Right cardiac atrium (tissue), 5 donors: ENCODE data around the gene CUL4A. TPM values are rescaled to one million over a fixed set of nuclear protein-coding genes. Genes with fewer than 3 reads are reported as not detected.

Experiments
- microRNA-seq, 2 donors: library from miRNA; unstranded; fragments of <30 nt; microRNA quantifications; one replicate each; pipeline ENCODE4 v1.2.0, GENCODE V29; 2020 to 2021
- polyA plus RNA-seq: library from polyadenylated mRNA; stranded (reverse); fragments of 200-250 nt; gene quantifications from one replicate; pipeline ENCODE4 v1.2.3, GENCODE V29; 2013
- total RNA-seq, 4 donors: library from RNA; stranded (reverse); fragmentation: NEBNext Ultra II Directional; extraction: Animal tissue kit (Norgen Biotek cat#: 25700); gene quantifications; one replicate each; pipeline ENCODE4 v1.2.1, GENCODE V29; 2021
- donor health status: healthy with polysubstance abuse.
- donor health status: DM: no; HTN: yes; CAD: no.
- donor health status: DM: no; HTN: no; CAD: no.
- donor health status: DM: no; HTN: yes; CAD: no; lungs with severe emphysema.
- donor health status: DM: yes; HTN: yes; CAD: no.

Gene CUL4A
- total and polyA plus RNA-seq, 5 donors, result 53.1 to 113 (median 97.8) TPM

Small RNA genes lying within 50 kb of the gene (microRNA-seq; reads per million reads assigned to microRNA genes)
- 0 reads per million in 2 donors for gene MIR8075

Other genes with a start within 250 kb of the CUL4A start
- gene MCF2L, start 240.4 kb upstream of the CUL4A start, total RNA-seq, result 10 to 100 TPM; 18.0 to 47.5 (median 27.4) TPM
- 33.2 TPM for gene MCF2L, start 240.4 kb upstream of the CUL4A start, polyA plus RNA-seq
- gene F7, start 103.8 kb upstream of the CUL4A start, total RNA-seq, result under 1 TPM; 0.24 to 0.64 (median 0.37) TPM
- gene F7, start 103.8 kb upstream of the CUL4A start, polyA plus RNA-seq, result not detected
- gene F10, start 86.8 kb upstream of the CUL4A start, total RNA-seq, result 10 to 100 TPM; 29.8 to 40.2 (median 34.4) TPM
- 44.9 TPM for gene F10, start 86.8 kb upstream of the CUL4A start, polyA plus RNA-seq
- gene PROZ, start 51.0 kb upstream of the CUL4A start, total RNA-seq, result under 1 TPM in 1 of 4 donors, not detected in 3; 0.15 TPM
- 0.14 TPM for gene PROZ, start 51.0 kb upstream of the CUL4A start, polyA plus RNA-seq
- gene PCID2, start 944 bp upstream of the CUL4A start, total RNA-seq, result 10 to 100 TPM; 42.0 to 55.1 (median 47.1) TPM
- 43.1 TPM for gene PCID2, start 944 bp upstream of the CUL4A start, polyA plus RNA-seq
- gene LAMP1, start 87.6 kb downstream of the CUL4A start, total RNA-seq, result 100 to 1,000 TPM; 107 to 115 (median 111) TPM
- gene LAMP1, start 87.6 kb downstream of the CUL4A start, polyA plus RNA-seq, result 70.1 TPM
- gene GRTP1, start 154.5 kb downstream of the CUL4A start, total RNA-seq, result 1 to 10 TPM; 1.4 to 2.3 (median 1.8) TPM
- 1.5 TPM for gene GRTP1, start 154.5 kb downstream of the CUL4A start, polyA plus RNA-seq
- gene ADPRHL1, start 243.9 kb downstream of the CUL4A start, total RNA-seq, result 100 to 1,000 TPM; 320 to 446 (median 375) TPM
- gene ADPRHL1, start 243.9 kb downstream of the CUL4A start, polyA plus RNA-seq, result 280 TPM